ENCODE measurements around the gene GPC3. TPM values are rescaled to one million over a fixed set of nuclear protein-coding genes. Genes with fewer than 3 reads are reported as not detected.

The GPC3 gene
- polyA plus RNA-seq, 1 of the 3 experiments (the other 2 are of a cell fraction) = 1.4 TPM

DNA sequence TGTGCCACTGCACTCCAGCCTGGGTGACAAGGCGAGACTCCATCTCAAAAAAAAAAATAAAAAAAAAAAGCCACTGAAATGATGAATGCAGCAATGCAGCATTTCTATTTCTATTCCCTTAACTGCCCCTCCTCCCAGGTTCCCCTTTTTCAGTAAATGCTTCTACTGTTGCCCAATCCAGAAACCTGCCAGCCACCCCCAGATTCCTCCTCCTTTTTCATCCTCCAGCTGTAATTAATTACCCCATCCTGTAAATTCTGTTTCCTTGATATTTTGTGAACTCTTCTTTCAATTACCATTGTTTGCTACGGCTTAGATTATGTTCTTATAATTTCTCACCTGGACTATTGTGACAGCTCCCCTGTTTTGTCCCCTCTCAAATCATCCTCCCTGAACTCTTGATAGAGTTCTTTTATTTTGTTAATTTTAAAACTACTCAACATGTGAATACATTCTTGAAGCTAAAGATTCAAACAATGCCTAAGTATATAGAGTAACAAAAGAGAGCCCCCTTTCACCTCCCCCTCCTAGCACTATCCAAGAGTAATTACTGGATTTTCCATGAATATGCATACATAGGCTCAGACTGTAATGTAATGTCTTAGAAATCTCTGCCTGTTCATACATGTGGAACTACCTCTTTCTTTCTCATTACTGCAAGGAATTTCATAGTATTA is 429.5 kb downstream of the GPC3 start:
- Histone ChIP-seq H3F3A (replicated peaks; ENCODE audit: insufficient read depth) (no peaks in the 10 kb centered on the region), H3K4me3 (ENCODE audit: low read depth in 2 of 2, low read length in 1 of 2) (no peak overlapping the region), H3K4me2 (no peak overlapping the region), H3K9me3 (no peaks in the 10 kb centered on the region), H3K27me3 (ENCODE audit: insufficient read depth) (no peaks in the 10 kb centered on the region; the same call in 1 of the 2 replicates), H4K20me1 (ENCODE audit: insufficient read depth) (no peaks in the 10 kb centered on the region), H3K9ac (no peak overlapping the region), H2AFZ (ENCODE audit: low read depth) (no peak overlapping the region), H3K79me2 (ENCODE audit: insufficient read depth) (no peaks in the 10 kb centered on the region), H3K9me2 (no peaks in the 10 kb centered on the region), H3K27ac (ENCODE audit: low read depth in 2 of 2, low read length in 1 of 2) (no peak overlapping the region), H3K4me1 (ENCODE audit: control insufficient read depth in 1 of 2, insufficient read depth in 2 of 2, low read depth in 1 of 2, low read length in 1 of 2) (no peaks in the 10 kb centered on the region), H3K36me3 (replicated peaks in 1 of 2; ENCODE audit: control insufficient read depth in 1 of 2, insufficient read depth in 2 of 2, low read length in 1 of 2) (no peaks in the 10 kb centered on the region)
- TF ChIP-seq JUND (IDR thresholded peaks at IDR 0.05) (no peak), TCF12 (IDR thresholded peaks at IDR 0.05) (no peak), REST (IDR thresholded peaks at IDR 0.05; ENCODE audit: low read depth, low read length) (no peak), GABPA (IDR thresholded peaks at IDR 0.05; ENCODE audit: low read depth) (no peak), USF1 (IDR thresholded peaks at IDR 0.05; ENCODE audit: borderline replicate concordance, low read depth) (no peak), YY1 (IDR thresholded peaks at IDR 0.05; ENCODE audit: low read depth) (no peak), GATA2 (CRISPR knock-in tag; IDR thresholded peaks at IDR 0.05) (no peak), FOXM1 (IDR thresholded peaks at IDR 0.05; ENCODE audit: low read depth) (no peak), RAD21 (IDR thresholded peaks at IDR 0.05; ENCODE audit: low read length) (no peak), ZBTB33 (IDR thresholded peaks at IDR 0.05; ENCODE audit: borderline replicate concordance, low read depth) (no peak), RFX5 (IDR thresholded peaks at IDR 0.05; ENCODE audit: low read length) (no peak), NFIC (IDR thresholded peaks at IDR 0.05; ENCODE audit: borderline replicate concordance) (no peak)
- TF ChIP-seq, protein P1, sequence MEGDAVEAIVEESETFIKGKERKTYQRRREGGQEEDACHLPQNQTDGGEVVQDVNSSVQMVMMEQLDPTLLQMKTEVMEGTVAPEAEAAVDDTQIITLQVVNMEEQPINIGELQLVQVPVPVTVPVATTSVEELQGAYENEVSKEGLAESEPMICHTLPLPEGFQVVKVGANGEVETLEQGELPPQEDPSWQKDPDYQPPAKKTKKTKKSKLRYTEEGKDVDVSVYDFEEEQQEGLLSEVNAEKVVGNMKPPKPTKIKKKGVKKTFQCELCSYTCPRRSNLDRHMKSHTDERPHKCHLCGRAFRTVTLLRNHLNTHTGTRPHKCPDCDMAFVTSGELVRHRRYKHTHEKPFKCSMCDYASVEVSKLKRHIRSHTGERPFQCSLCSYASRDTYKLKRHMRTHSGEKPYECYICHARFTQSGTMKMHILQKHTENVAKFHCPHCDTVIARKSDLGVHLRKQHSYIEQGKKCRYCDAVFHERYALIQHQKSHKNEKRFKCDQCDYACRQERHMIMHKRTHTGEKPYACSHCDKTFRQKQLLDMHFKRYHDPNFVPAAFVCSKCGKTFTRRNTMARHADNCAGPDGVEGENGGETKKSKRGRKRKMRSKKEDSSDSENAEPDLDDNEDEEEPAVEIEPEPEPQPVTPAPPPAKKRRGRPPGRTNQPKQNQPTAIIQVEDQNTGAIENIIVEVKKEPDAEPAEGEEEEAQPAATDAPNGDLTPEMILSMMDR (IDR thresholded peaks at IDR 0.05) = no peak
- TF ChIP-seq, protein P2, sequence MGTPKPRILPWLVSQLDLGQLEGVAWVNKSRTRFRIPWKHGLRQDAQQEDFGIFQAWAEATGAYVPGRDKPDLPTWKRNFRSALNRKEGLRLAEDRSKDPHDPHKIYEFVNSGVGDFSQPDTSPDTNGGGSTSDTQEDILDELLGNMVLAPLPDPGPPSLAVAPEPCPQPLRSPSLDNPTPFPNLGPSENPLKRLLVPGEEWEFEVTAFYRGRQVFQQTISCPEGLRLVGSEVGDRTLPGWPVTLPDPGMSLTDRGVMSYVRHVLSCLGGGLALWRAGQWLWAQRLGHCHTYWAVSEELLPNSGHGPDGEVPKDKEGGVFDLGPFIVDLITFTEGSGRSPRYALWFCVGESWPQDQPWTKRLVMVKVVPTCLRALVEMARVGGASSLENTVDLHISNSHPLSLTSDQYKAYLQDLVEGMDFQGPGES (IDR thresholded peaks at IDR 0.05; ENCODE audit: low read depth, low read length) = no peak
- WGBS (ENCODE audit: low lambda C conversion rate) = 28% methylated on average over 2 of the region's 2 CpGs
- ChIA-PET CTCF (no interaction called here), POLR2A (no interaction called here)
- no peak for DNase-seq

All from SK-N-SH (cell line).